Measurements from ENCODE around the gene VASH2. TPM values are rescaled to one million over a fixed set of nuclear protein-coding genes. Genes with fewer than 3 reads are reported as not detected.

The VASH2 gene
- total RNA-seq, 1 experiment from 2014 or later, result 303 TPM

DNA sequence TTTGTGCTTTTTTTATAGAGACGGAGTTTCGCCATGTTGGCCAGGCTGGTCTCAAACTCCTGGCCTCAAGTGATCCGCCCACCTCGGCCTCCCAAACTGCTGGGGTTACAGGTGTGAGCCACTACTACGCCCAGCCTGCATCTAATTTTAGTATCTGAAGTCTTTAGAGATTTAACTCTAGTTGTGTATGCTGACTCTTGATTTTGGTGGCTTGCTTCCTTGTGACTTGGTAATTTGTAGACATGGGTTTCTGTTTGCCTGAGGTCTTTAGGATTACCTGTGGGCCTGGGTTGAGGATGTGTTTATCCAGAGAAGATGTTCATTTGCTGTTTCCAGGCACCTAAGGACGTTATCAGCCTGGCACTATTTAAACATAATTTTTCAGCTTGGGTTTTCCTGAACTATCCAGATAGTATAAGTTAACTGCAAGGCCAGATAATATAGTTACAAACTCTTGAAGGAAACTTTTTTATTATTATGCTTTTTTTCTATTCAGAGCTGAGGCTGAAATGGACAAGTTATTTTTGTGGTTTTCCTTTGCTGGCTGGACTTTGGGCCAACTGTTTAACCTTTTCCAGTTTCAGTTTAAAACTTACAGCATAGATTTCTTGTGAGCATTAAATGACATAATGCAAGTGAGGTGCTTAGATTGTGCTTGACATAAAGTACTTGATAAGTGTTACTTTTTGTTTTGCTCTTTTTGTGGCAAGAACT, 7.5 kb upstream of the VASH2 start:
- H3K9me3 Mint-ChIP-seq, result peaks cover 7% of the 10 kb centered on the region
- POLR2A ChIA-PET, result no interaction called here
- H3K36me3 Mint-ChIP-seq, result peaks cover 12% of the 10 kb centered on the region; the same call in 1 of the 2 replicates
- TF ChIP-seq, protein P1, sequence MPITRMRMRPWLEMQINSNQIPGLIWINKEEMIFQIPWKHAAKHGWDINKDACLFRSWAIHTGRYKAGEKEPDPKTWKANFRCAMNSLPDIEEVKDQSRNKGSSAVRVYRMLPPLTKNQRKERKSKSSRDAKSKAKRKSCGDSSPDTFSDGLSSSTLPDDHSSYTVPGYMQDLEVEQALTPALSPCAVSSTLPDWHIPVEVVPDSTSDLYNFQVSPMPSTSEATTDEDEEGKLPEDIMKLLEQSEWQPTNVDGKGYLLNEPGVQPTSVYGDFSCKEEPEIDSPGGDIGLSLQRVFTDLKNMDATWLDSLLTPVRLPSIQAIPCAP (CRISPR knock-in tag; IDR thresholded peaks at IDR 0.05), result no peak
- TF ChIP-seq, protein P2, sequence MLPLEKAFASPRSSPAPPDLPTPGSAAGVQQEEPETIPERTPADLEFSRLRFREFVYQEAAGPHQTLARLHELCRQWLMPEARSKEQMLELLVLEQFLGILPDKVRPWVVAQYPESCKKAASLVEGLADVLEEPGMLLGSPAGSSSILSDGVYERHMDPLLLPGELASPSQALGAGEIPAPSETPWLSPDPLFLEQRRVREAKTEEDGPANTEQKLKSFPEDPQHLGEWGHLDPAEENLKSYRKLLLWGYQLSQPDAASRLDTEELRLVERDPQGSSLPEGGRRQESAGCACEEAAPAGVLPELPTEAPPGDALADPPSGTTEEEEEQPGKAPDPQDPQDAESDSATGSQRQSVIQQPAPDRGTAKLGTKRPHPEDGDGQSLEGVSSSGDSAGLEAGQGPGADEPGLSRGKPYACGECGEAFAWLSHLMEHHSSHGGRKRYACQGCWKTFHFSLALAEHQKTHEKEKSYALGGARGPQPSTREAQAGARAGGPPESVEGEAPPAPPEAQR (CRISPR knock-in tag; IDR thresholded peaks at IDR 0.05), result no peak
- no peak for TF ChIP-seq GRHL2 (CRISPR knock-in tag; IDR thresholded peaks at IDR 0.05; ENCODE audit: insufficient replicate concordance, severe bottlenecking)
- TF ChIP-seq, protein P3, sequence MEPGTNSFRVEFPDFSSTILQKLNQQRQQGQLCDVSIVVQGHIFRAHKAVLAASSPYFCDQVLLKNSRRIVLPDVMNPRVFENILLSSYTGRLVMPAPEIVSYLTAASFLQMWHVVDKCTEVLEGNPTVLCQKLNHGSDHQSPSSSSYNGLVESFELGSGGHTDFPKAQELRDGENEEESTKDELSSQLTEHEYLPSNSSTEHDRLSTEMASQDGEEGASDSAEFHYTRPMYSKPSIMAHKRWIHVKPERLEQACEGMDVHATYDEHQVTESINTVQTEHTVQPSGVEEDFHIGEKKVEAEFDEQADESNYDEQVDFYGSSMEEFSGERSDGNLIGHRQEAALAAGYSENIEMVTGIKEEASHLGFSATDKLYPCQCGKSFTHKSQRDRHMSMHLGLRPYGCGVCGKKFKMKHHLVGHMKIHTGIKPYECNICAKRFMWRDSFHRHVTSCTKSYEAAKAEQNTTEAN (CRISPR knock-in tag; IDR thresholded peaks at IDR 0.05), result no peak
- no peak for TF ChIP-seq PRRX2 (CRISPR knock-in tag; IDR thresholded peaks at IDR 0.05)
- TF ChIP-seq ELF4 (CRISPR knock-in tag; IDR thresholded peaks at IDR 0.05; ENCODE audit: low read depth), result no peak
- no peak for TF ChIP-seq KAT7 (CRISPR knock-in tag; IDR thresholded peaks at IDR 0.05; ENCODE audit: borderline replicate concordance)
- TF ChIP-seq, protein P4, sequence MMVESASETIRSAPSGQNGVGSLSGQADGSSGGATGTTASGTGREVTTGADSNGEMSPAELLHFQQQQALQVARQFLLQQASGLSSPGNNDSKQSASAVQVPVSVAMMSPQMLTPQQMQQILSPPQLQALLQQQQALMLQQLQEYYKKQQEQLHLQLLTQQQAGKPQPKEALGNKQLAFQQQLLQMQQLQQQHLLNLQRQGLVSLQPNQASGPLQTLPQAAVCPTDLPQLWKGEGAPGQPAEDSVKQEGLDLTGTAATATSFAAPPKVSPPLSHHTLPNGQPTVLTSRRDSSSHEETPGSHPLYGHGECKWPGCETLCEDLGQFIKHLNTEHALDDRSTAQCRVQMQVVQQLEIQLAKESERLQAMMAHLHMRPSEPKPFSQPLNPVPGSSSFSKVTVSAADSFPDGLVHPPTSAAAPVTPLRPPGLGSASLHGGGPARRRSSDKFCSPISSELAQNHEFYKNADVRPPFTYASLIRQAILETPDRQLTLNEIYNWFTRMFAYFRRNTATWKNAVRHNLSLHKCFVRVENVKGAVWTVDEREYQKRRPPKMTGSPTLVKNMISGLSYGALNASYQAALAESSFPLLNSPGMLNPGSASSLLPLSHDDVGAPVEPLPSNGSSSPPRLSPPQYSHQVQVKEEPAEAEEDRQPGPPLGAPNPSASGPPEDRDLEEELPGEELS (CRISPR knock-in tag; IDR thresholded peaks at IDR 0.05), result no peak
- no peak for TF ChIP-seq JUN (CRISPR knock-in tag; IDR thresholded peaks at IDR 0.05)
- TF ChIP-seq HMGA2 (CRISPR knock-in tag; IDR thresholded peaks at IDR 0.05), result no peak
- TF ChIP-seq, protein P5, sequence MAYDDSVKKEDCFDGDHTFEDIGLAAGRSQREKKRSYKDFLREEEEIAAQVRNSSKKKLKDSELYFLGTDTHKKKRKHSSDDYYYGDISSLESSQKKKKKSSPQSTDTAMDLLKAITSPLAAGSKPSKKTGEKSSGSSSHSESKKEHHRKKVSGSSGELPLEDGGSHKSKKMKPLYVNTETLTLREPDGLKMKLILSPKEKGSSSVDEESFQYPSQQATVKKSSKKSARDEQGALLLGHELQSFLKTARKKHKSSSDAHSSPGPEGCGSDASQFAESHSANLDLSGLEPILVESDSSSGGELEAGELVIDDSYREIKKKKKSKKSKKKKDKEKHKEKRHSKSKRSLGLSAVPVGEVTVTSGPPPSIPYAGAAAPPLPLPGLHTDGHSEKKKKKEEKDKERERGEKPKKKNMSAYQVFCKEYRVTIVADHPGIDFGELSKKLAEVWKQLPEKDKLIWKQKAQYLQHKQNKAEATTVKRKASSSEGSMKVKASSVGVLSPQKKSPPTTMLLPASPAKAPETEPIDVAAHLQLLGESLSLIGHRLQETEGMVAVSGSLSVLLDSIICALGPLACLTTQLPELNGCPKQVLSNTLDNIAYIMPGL (CRISPR knock-in tag; IDR thresholded peaks at IDR 0.05), result no peak
- TF ChIP-seq NFE2L1 (CRISPR knock-in tag; IDR thresholded peaks at IDR 0.05), result no peak
- TF ChIP-seq RORB (CRISPR knock-in tag; IDR thresholded peaks at IDR 0.05), result no peak
- TF ChIP-seq, protein P6, sequence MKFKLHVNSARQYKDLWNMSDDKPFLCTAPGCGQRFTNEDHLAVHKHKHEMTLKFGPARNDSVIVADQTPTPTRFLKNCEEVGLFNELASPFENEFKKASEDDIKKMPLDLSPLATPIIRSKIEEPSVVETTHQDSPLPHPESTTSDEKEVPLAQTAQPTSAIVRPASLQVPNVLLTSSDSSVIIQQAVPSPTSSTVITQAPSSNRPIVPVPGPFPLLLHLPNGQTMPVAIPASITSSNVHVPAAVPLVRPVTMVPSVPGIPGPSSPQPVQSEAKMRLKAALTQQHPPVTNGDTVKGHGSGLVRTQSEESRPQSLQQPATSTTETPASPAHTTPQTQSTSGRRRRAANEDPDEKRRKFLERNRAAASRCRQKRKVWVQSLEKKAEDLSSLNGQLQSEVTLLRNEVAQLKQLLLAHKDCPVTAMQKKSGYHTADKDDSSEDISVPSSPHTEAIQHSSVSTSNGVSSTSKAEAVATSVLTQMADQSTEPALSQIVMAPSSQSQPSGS (CRISPR knock-in tag; IDR thresholded peaks at IDR 0.05; ENCODE audit: borderline replicate concordance, low read depth), result no peak
- TF ChIP-seq, protein P7, sequence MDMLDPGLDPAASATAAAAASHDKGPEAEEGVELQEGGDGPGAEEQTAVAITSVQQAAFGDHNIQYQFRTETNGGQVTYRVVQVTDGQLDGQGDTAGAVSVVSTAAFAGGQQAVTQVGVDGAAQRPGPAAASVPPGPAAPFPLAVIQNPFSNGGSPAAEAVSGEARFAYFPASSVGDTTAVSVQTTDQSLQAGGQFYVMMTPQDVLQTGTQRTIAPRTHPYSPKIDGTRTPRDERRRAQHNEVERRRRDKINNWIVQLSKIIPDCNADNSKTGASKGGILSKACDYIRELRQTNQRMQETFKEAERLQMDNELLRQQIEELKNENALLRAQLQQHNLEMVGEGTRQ (CRISPR knock-in tag; IDR thresholded peaks at IDR 0.05), result no peak
- CTCF ChIA-PET, result no interaction called here
- peaks cover 32% of the 10 kb centered on the region for H3K4me1 Mint-ChIP-seq
- H3K27me3 Mint-ChIP-seq (ENCODE audit: low read depth), result peaks cover 2% of the 10 kb centered on the region
- no peak overlapping the region for H3K4me3 Mint-ChIP-seq
- no peak for DNase-seq (ENCODE audit: low spot score)
- no peak overlapping the region for H3K27ac Mint-ChIP-seq
- no peak for ATAC-seq

DNA sequence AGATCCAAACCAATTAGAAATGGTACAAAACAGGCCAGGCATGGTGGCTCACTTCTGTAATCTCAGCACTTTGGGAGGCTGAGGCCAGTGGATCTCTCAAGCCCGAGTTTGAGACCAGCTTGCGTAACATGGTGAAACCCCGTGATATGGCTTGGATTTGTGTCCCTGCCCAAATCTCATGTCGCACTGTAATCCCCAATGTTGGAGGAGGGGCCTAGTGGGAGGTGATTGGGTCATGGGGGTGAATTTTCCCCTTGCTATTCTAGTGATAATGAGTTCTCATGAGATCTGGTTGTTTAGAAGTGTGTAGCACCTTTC, 7.0 kb upstream of the VASH2 start:
- Mint-ChIP-seq H3K9me3 (peaks cover 11% of the 10 kb centered on the region), H3K4me1 (peaks cover 32% of the 10 kb centered on the region), H3K4me3 (no peak overlapping the region), H3K36me3 (peaks cover 13% of the 10 kb centered on the region), H3K27me3 (ENCODE audit: low read depth) (peaks cover 7% of the 10 kb centered on the region), H3K27ac (no peak overlapping the region)
- ChIA-PET POLR2A (no interaction called here), CTCF (interaction anchor here (2.7 kb wide), 1 partner anchor 22 kb away, joined by 9 read pairs; no protein-coding TSS in a partner anchor)
- ATAC-seq (no peak), DNase-seq (ENCODE audit: low spot score) (no peak)
- TF ChIP-seq ZNF317 (CRISPR knock-in tag; IDR thresholded peaks at IDR 0.05; ENCODE audit: borderline replicate concordance, low read depth) (no peak), TEAD4 (CRISPR knock-in tag; IDR thresholded peaks at IDR 0.05) (no peak), MYBL2 (CRISPR knock-in tag; IDR thresholded peaks at IDR 0.05) (no peak), PRRX2 (CRISPR knock-in tag; IDR thresholded peaks at IDR 0.05) (no peak), ZNF121 (CRISPR knock-in tag; IDR thresholded peaks at IDR 0.05) (no peak), OVOL2 (CRISPR knock-in tag; IDR thresholded peaks at IDR 0.05; ENCODE audit: borderline replicate concordance) (no peak), ZBTB21 (CRISPR knock-in tag; IDR thresholded peaks at IDR 0.05; ENCODE audit: borderline replicate concordance) (no peak)
- TF ChIP-seq, protein P8, sequence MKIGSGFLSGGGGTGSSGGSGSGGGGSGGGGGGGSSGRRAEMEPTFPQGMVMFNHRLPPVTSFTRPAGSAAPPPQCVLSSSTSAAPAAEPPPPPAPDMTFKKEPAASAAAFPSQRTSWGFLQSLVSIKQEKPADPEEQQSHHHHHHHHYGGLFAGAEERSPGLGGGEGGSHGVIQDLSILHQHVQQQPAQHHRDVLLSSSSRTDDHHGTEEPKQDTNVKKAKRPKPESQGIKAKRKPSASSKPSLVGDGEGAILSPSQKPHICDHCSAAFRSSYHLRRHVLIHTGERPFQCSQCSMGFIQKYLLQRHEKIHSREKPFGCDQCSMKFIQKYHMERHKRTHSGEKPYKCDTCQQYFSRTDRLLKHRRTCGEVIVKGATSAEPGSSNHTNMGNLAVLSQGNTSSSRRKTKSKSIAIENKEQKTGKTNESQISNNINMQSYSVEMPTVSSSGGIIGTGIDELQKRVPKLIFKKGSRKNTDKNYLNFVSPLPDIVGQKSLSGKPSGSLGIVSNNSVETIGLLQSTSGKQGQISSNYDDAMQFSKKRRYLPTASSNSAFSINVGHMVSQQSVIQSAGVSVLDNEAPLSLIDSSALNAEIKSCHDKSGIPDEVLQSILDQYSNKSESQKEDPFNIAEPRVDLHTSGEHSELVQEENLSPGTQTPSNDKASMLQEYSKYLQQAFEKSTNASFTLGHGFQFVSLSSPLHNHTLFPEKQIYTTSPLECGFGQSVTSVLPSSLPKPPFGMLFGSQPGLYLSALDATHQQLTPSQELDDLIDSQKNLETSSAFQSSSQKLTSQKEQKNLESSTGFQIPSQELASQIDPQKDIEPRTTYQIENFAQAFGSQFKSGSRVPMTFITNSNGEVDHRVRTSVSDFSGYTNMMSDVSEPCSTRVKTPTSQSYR (CRISPR knock-in tag; IDR thresholded peaks at IDR 0.05), result no peak

All from WTC11 (cell line).